Cardiac fibroblast (primary cell): ENCODE measurements around the gene GRAMD2B.

ENCODE experiments used
- DNase-seq, 2 donors: peaks; one replicate each; pipeline versions ENCODE4 v3.0.0 to v3.0.0-alpha.2; 2010; ENCODE audit warnings: low read depth in 2 of 2
- H3K4me3 ChIP-seq, 2 donors: replicated peaks in 1 of 2; 1 replicate in 1 of 2; 2 replicates in 1 of 2; pipeline ENCODE4 v1.5.1; 2011; ENCODE audit warnings: low read depth in 2 of 2, low read length in 2 of 2, mild to moderate bottlenecking in 2 of 2, moderate library complexity in 1 of 2
- TF ChIP-seq, protein P1 (sequence below): IDR thresholded peaks from one replicate; pipeline ENCODE4 v1.5.1; 2011; ENCODE audit warnings: low read depth, mild to moderate bottlenecking, low read length, inconsistent platforms

Gene GRAMD2B

GRCh38 chr5:126471247-126471646 lies 48.0 kb downstream of the GRAMD2B start:
- no peak overlapping the region for H3K4me3 ChIP-seq
- TF ChIP-seq, protein P1, sequence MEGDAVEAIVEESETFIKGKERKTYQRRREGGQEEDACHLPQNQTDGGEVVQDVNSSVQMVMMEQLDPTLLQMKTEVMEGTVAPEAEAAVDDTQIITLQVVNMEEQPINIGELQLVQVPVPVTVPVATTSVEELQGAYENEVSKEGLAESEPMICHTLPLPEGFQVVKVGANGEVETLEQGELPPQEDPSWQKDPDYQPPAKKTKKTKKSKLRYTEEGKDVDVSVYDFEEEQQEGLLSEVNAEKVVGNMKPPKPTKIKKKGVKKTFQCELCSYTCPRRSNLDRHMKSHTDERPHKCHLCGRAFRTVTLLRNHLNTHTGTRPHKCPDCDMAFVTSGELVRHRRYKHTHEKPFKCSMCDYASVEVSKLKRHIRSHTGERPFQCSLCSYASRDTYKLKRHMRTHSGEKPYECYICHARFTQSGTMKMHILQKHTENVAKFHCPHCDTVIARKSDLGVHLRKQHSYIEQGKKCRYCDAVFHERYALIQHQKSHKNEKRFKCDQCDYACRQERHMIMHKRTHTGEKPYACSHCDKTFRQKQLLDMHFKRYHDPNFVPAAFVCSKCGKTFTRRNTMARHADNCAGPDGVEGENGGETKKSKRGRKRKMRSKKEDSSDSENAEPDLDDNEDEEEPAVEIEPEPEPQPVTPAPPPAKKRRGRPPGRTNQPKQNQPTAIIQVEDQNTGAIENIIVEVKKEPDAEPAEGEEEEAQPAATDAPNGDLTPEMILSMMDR = no peak

DNA sequence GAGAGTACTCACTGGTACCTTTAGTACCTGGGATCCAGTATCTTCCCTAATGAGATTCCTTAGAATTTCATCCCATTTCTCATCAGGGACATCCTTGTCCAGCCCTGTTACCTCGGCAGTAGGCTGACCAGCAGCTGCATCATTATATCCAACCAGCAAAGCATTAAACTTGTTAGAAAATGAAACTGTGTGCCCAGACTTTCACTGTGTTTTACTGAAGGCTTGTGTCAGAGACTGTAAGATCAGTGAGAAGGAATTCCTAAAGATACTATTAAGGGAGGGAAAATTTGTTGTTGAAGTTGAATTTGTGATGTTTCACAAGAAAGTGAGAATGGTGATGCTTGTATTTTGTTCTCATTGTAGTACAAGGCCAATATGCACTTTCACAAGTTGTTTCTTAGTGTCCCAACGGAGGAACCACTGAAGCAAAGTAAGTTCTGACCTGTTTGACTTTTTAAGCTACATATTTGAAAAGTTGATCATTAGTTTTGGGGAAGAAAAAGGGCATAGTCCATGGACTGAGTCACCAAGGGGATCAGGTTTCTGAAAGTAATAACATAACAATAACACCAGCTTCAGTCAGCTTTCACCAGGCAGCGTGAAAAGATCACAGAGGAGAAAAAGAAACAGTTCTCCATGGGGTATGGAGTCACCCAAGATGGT lies 48.8 kb downstream of the GRAMD2B start:
- TF ChIP-seq, protein P1 = no peak
- H3K4me3 ChIP-seq = no peak overlapping the region
- peak; percentile 33 to 87 for DNase-seq

More at GRCh38 chr5:126471247-126471646, 48.0 kb downstream of the GRAMD2B start:
- no peak for DNase-seq

DNA sequence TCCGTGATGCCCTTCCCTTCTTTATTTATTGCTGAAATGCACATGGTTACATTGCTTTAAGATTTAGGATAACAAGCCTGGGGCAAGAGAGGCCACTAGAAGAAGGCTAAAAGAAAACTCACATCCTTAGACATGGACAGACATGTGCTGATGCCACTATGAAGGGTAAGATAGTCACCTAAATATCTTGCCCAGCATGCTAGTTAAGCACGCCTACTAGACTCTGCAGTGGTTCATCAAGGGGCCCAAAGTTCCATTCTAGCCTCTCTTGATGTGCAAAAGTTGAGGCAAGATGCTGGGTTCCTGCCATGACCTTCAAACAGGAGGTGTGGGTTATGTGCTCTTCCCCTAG lies 49.3 kb downstream of the GRAMD2B start:
- DNase-seq = no peak
- TF ChIP-seq, protein P1 = no peak
- H3K4me3 ChIP-seq = no peak overlapping the region

- no peak overlapping the region for H3K4me3 ChIP-seq
- peak in 1 of 2 donors; percentile 29 for DNase-seq
- TF ChIP-seq, protein P1 = no peak
These were observed 54.3 kb downstream of the GRAMD2B start for GRCh38 chr5:126477294-126478117.

DNA sequence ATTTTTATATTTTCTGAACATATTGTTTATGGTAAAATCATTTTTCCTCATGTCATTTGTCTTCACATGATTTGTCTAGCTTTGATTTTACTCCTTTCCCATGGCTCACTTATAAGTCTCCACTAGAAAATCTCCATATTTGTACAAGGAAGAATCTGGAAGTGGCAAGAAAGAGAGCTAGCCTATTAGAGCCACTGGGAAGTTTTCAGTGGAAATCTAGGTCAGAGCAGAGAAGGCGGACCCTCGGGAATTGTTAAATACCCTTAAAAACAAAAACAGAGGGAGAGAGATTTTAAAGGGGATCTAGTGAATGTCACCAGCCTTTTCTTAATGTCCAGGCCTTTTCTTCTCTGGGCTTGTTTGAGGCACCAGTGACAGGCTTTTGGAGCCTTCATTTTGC lies 56.6 kb downstream of the GRAMD2B start:
- no peak for DNase-seq
- TF ChIP-seq, protein P1 = no peak
- no peak overlapping the region for H3K4me3 ChIP-seq

DNA sequence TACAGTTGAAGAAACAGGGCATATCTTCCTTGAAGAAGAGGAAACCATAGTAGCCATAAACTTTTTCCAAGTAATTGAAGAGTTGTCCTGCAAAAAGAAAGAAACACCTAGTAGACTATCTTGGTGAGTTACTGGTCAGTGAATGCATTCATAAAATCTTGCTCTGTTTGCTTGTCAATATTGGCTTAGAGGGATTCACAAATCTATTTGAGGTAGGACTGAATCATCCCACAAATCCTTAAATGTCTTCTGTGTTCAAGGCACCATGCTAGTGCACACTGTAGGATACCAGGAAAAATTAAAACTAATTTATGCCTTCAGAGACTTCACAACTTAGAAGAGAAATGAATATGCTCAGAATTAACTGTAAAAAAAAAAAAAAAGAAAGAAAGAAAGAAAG lies 57.6 kb downstream of the GRAMD2B start:
- DNase-seq = no peak
- TF ChIP-seq, protein P1 = no peak

More for the DNA sequence above, 57.6 kb downstream of the GRAMD2B start:
- H3K4me3 ChIP-seq = no peak overlapping the region
